Measurements from ENCODE around the gene PLLP. TPM values are rescaled to one million over a fixed set of nuclear protein-coding genes. Genes with fewer than 3 reads are reported as not detected.

The PLLP gene
- total RNA-seq, 1 donor from 2014 or later = 13.7 TPM

DNA sequence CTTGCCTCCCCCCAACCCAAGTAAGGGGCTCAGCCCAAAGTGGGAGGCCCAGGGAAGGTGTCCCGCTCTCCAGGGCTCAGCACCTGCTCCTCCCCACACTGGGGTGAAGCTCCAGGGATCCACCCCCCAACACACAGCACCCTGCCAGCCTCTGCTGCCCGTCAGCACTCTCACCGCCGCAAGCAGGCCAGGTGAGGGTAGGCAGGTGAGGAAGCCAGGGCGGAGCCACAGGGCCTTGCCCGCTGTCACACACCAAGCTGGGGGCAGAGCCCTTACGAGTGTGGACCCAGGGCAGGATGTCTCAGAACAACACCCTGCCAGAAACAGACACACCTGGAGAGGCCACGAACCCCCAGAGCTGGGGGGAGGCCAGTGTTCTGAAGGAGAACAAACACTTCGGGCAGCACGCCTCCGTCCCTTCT is 19.5 kb downstream of the PLLP start:
- Histone ChIP-seq H3K36me3 (ENCODE audit: control insufficient read depth, insufficient read depth, low read length) (no peaks in the 10 kb centered on the region), H3K4me3 (ENCODE audit: low read depth, low read length) (no peak overlapping the region), H3K27me3 (ENCODE audit: control insufficient read depth, insufficient read depth, low read length) (no peaks in the 10 kb centered on the region)
- FAIRE-seq = no peak
- DNase-seq (ENCODE audit: low read depth) = no peak
- TF ChIP-seq, protein P1, sequence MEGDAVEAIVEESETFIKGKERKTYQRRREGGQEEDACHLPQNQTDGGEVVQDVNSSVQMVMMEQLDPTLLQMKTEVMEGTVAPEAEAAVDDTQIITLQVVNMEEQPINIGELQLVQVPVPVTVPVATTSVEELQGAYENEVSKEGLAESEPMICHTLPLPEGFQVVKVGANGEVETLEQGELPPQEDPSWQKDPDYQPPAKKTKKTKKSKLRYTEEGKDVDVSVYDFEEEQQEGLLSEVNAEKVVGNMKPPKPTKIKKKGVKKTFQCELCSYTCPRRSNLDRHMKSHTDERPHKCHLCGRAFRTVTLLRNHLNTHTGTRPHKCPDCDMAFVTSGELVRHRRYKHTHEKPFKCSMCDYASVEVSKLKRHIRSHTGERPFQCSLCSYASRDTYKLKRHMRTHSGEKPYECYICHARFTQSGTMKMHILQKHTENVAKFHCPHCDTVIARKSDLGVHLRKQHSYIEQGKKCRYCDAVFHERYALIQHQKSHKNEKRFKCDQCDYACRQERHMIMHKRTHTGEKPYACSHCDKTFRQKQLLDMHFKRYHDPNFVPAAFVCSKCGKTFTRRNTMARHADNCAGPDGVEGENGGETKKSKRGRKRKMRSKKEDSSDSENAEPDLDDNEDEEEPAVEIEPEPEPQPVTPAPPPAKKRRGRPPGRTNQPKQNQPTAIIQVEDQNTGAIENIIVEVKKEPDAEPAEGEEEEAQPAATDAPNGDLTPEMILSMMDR (IDR thresholded peaks at IDR 0.05; ENCODE audit: insufficient read depth, low read length, severe bottlenecking) = no peak

- no peak for FAIRE-seq
- H3K27me3 ChIP-seq (ENCODE audit: control insufficient read depth, insufficient read depth, low read length) = no peaks in the 10 kb centered on the region
Measured at GRCh38 chr16:57264381-57264780, 20.1 kb downstream of the PLLP start.

GRCh38 chr16:57263541-57264351 is 20.7 kb downstream of the PLLP start:
- FAIRE-seq (no peak), DNase-seq (ENCODE audit: low read depth) (no peak)
- H3K4me3 ChIP-seq (ENCODE audit: low read depth, low read length) = no peak overlapping the region
- H3K27me3 ChIP-seq (ENCODE audit: control insufficient read depth, insufficient read depth, low read length) = no peaks in the 10 kb centered on the region
- H3K36me3 ChIP-seq (ENCODE audit: control insufficient read depth, insufficient read depth, low read length) = no peaks in the 10 kb centered on the region
- TF ChIP-seq, protein P1 (IDR thresholded peaks at IDR 0.05; ENCODE audit: insufficient read depth, low read length, severe bottlenecking) = no peak

More at GRCh38 chr16:57264381-57264780, 20.1 kb downstream of the PLLP start:
- Histone ChIP-seq H3K4me3 (ENCODE audit: low read depth, low read length) (no peak overlapping the region), H3K36me3 (ENCODE audit: control insufficient read depth, insufficient read depth, low read length) (no peaks in the 10 kb centered on the region)
- TF ChIP-seq, protein P1 (IDR thresholded peaks at IDR 0.05; ENCODE audit: insufficient read depth, low read length, severe bottlenecking) = no peak
- DNase-seq (ENCODE audit: low read depth) = no peak

- no peak for FAIRE-seq
Measured at GRCh38 chr16:57262841-57263540, 21.5 kb downstream of the PLLP start.

GRCh38 chr16:57261806-57262205 is 22.7 kb downstream of the PLLP start:
- no peaks in the 10 kb centered on the region for H3K36me3 ChIP-seq (ENCODE audit: control insufficient read depth, insufficient read depth, low read length)
- no peak overlapping the region for H3K4me3 ChIP-seq (ENCODE audit: low read depth, low read length)
- TF ChIP-seq, protein P1 (IDR thresholded peaks at IDR 0.05; ENCODE audit: insufficient read depth, low read length, severe bottlenecking) = no peak
- no peak for DNase-seq (ENCODE audit: low read depth)
- peak; percentile 64 for FAIRE-seq
- no peaks in the 10 kb centered on the region for H3K27me3 ChIP-seq (ENCODE audit: control insufficient read depth, insufficient read depth, low read length)

More at GRCh38 chr16:57262841-57263540, 21.5 kb downstream of the PLLP start:
- peak; percentile 52 for DNase-seq (ENCODE audit: low read depth)
- no peak overlapping the region for H3K4me3 ChIP-seq (ENCODE audit: low read depth, low read length)
- no peaks in the 10 kb centered on the region for H3K27me3 ChIP-seq (ENCODE audit: control insufficient read depth, insufficient read depth, low read length)
- TF ChIP-seq, protein P1 (IDR thresholded peaks at IDR 0.05; ENCODE audit: insufficient read depth, low read length, severe bottlenecking) = no peak
- no peaks in the 10 kb centered on the region for H3K36me3 ChIP-seq (ENCODE audit: control insufficient read depth, insufficient read depth, low read length)
